Activated T-helper 9 cell treated with anti-CD3 and anti-CD28 coated beads, Interleukin-2, amount 50 U/mL, for 16 hours (primary cell): ENCODE results near the gene CRX.
"Not testable (repeated sequence)": the region's sequence is repeated elsewhere in the genome, so short reads cannot be mapped to it uniquely, and the experiment has no call there.

Experiments
- DNase-seq: peaks from one replicate; pipeline ENCODE4 v3.0.0-alpha.2; 2020; ENCODE audit warnings: low read depth

The CRX gene

GRCh38 chr19:47821460-47822020 is at the start of gene CRX:
CRX (plus strand) TSS chr19:47821937; CDS start chr19:47834444, 12,507 bp downstream.
- DNase-seq = no peak

GRCh38 chr19:47776568-47776967 is 45.2 kb upstream of the CRX start:
- no peak for DNase-seq

GRCh38 chr19:47777245-47778048 is 44.3 kb upstream of the CRX start:
- DNase-seq = not testable (repeated sequence)

- peak; percentile 61 for DNase-seq
Measured at GRCh38 chr19:47778049-47778953, 43.4 kb upstream of the CRX start, which contains the start of gene SELENOW. SELENOW (plus strand) TSS chr19:47778703; CDS start chr19:47778786, 83 bp downstream.

GRCh38 chr19:47778954-47779351 is 42.8 kb upstream of the CRX start:
- DNase-seq = no peak

GRCh38 chr19:47779524-47780214 is 42.1 kb upstream of the CRX start:
- no peak for DNase-seq

GRCh38 chr19:47780215-47780551 is 41.6 kb upstream of the CRX start:
- no peak for DNase-seq

GRCh38 chr19:47781590-47782262 is 40.0 kb upstream of the CRX start:
- no peak for DNase-seq

GRCh38 chr19:47786566-47786965 is 35.2 kb upstream of the CRX start:
- no peak for DNase-seq

- DNase-seq = not testable (repeated sequence)
Measured at GRCh38 chr19:47787307-47787706, 34.4 kb upstream of the CRX start.

- DNase-seq = not testable (repeated sequence)
Measured at GRCh38 chr19:47789811-47790210, 31.9 kb upstream of the CRX start.

GRCh38 chr19:47790398-47790814 is 31.3 kb upstream of the CRX start:
- peak; percentile 76 for DNase-seq

- no peak for DNase-seq
Measured at GRCh38 chr19:47792616-47793015, 29.1 kb upstream of the CRX start.

GRCh38 chr19:47794526-47794925 is 27.2 kb upstream of the CRX start:
- DNase-seq = no peak

GRCh38 chr19:47796785-47797184 is 25.0 kb upstream of the CRX start:
- no peak for DNase-seq

GRCh38 chr19:47797996-47798903 is 23.5 kb upstream of the CRX start:
- DNase-seq = no peak

- DNase-seq = no peak
Measured at GRCh38 chr19:47798904-47799266, 22.9 kb upstream of the CRX start.

- no peak for DNase-seq
Measured at GRCh38 chr19:47801270-47801669, 20.5 kb upstream of the CRX start.

- DNase-seq = no peak
Measured at GRCh38 chr19:47802521-47803043, 19.2 kb upstream of the CRX start.

GRCh38 chr19:47803148-47803547 is 18.6 kb upstream of the CRX start:
- not testable (repeated sequence) for DNase-seq
